ENCODE data around the gene IFI6.
"Not testable (repeated sequence)": the region's sequence is repeated elsewhere in the genome, so short reads cannot be mapped to it uniquely, and the experiment has no call there.

IFI6 gene

GRCh38 chr1:27626031-27626935 is 45.7 kb downstream of the IFI6 start:
- FAIRE-seq, result no peak

GRCh38 chr1:27624467-27625178 is 47.4 kb downstream of the IFI6 start:
- no peak for FAIRE-seq

- FAIRE-seq, result no peak
Observed at GRCh38 chr1:27623327-27624212, 48.4 kb downstream of the IFI6 start.

GRCh38 chr1:27622828-27623227 is 49.2 kb downstream of the IFI6 start:
- FAIRE-seq, result no peak

- no peak for FAIRE-seq
Observed at GRCh38 chr1:27621051-27621920, 50.7 kb downstream of the IFI6 start.

- FAIRE-seq, result not testable (repeated sequence)
Observed at GRCh38 chr1:27619782-27620438, 52.1 kb downstream of the IFI6 start.

GRCh38 chr1:27618341-27619082 is 53.5 kb downstream of the IFI6 start:
- FAIRE-seq, result no peak

- FAIRE-seq, result no peak
Observed at GRCh38 chr1:27617420-27617819, 54.6 kb downstream of the IFI6 start.

- no peak for FAIRE-seq
Observed at GRCh38 chr1:27616441-27616840, 55.6 kb downstream of the IFI6 start.

Data from endometrium (tissue), 2 donors.